Progenitor cell of endocrine pancreas (in vitro differentiated cells): Measurements from ENCODE around the gene CTNNA2. TPM values are rescaled to one million over a fixed set of nuclear protein-coding genes. Genes with fewer than 3 reads are reported as not detected.

Source experiments
- DNase-seq: peaks from one replicate; pipeline ENCODE4 v3.0.0; 2021; ENCODE audit warnings: low spot score; ENCODE audit not compliant: unreplicated experiment
- H3K27ac Mint-ChIP-seq: 2 replicates; pipeline ENCODE4 v1.8.0; 2021; ENCODE audit warnings: mild to moderate bottlenecking, moderate library complexity, mixed read lengths
- H3K27me3 Mint-ChIP-seq: 2 replicates; pipeline ENCODE4 v1.8.0; 2021; ENCODE audit warnings: mixed read lengths
- H3K36me3 Mint-ChIP-seq: 2 replicates; pipeline ENCODE4 v1.8.0; 2022; ENCODE audit warnings: mixed read lengths; ENCODE audit not compliant: insufficient read depth
- H3K4me1 Mint-ChIP-seq: 2 replicates; pipeline ENCODE4 v1.8.0; 2021; ENCODE audit warnings: low read depth, mixed read lengths
- H3K4me3 Mint-ChIP-seq: 2 replicates; pipeline ENCODE4 v1.8.0; 2021; ENCODE audit warnings: low read depth, mild to moderate bottlenecking, moderate library complexity, mixed read lengths
- H3K9me3 Mint-ChIP-seq: 2 replicates; pipeline ENCODE4 v1.8.0; 2021; ENCODE audit warnings: low read depth, mixed read lengths
- CTCF ChIP-seq: fragments of 200-600 bp; sonication (generic); IDR thresholded peaks from one replicate; pipeline ENCODE4 v1.5.0; 2021; ENCODE audit warnings: antibody characterized with exemption, mild to moderate bottlenecking; ENCODE audit not compliant: unreplicated experiment
- total RNA-seq: library from RNA; stranded (reverse); gene quantifications from 2 replicates; pipeline ENCODE4 v1.2.1, GENCODE V29; 2021

Gene CTNNA2
- total RNA-seq, 1 donor from 2014 or later: 10.2 TPM

- TF ChIP-seq CTCF: no peak
- H3K4me3 Mint-ChIP-seq: no peak overlapping the region
- no peak for DNase-seq
- H3K36me3 Mint-ChIP-seq: no peaks in the 10 kb centered on the region
- peaks cover 2% of the 10 kb centered on the region for H3K4me1 Mint-ChIP-seq
- no peaks in the 10 kb centered on the region for H3K27me3 Mint-ChIP-seq
- no peak overlapping the region for H3K27ac Mint-ChIP-seq
- no peaks in the 10 kb centered on the region for H3K9me3 Mint-ChIP-seq
Measured at GRCh38 chr2:80370375-80371009, 857.6 kb downstream of the CTNNA2 start.

GRCh38 chr2:80374105-80374504 is 861.3 kb downstream of the CTNNA2 start:
- no peak overlapping the region for H3K27ac Mint-ChIP-seq
- H3K9me3 Mint-ChIP-seq: no peaks in the 10 kb centered on the region
- no peaks in the 10 kb centered on the region for H3K36me3 Mint-ChIP-seq

GRCh38 chr2:80377071-80377470 is 864.2 kb downstream of the CTNNA2 start:
- H3K9me3 Mint-ChIP-seq: no peaks in the 10 kb centered on the region
- no peaks in the 10 kb centered on the region for H3K4me1 Mint-ChIP-seq
- H3K36me3 Mint-ChIP-seq: no peaks in the 10 kb centered on the region
- H3K27ac Mint-ChIP-seq: no peak overlapping the region
- H3K27me3 Mint-ChIP-seq: no peaks in the 10 kb centered on the region
- TF ChIP-seq CTCF: no peak
- no peak overlapping the region for H3K4me3 Mint-ChIP-seq
- no peak for DNase-seq

More at GRCh38 chr2:80374105-80374504, 861.3 kb downstream of the CTNNA2 start:
- no peak for DNase-seq
- Mint-ChIP-seq H3K4me3 (no peak overlapping the region), H3K27me3 (no peaks in the 10 kb centered on the region), H3K4me1 (no peaks in the 10 kb centered on the region)
- TF ChIP-seq CTCF: no peak

GRCh38 chr2:80380736-80381135 is 867.9 kb downstream of the CTNNA2 start:
- TF ChIP-seq CTCF: no peak
- Mint-ChIP-seq H3K36me3 (no peaks in the 10 kb centered on the region), H3K4me3 (no peak overlapping the region), H3K4me1 (no peaks in the 10 kb centered on the region), H3K9me3 (no peaks in the 10 kb centered on the region), H3K27me3 (no peaks in the 10 kb centered on the region), H3K27ac (no peak overlapping the region)
- no peak for DNase-seq

- no peaks in the 10 kb centered on the region for H3K4me1 Mint-ChIP-seq
- no peaks in the 10 kb centered on the region for H3K36me3 Mint-ChIP-seq
- H3K4me3 Mint-ChIP-seq: no peak overlapping the region
- H3K9me3 Mint-ChIP-seq: no peaks in the 10 kb centered on the region
- no peak for TF ChIP-seq CTCF
- no peak overlapping the region for H3K27ac Mint-ChIP-seq
- no peaks in the 10 kb centered on the region for H3K27me3 Mint-ChIP-seq
- DNase-seq: no peak
Measured at GRCh38 chr2:80381666-80382065, 868.8 kb downstream of the CTNNA2 start.
